T-helper 1 cell treated with Interleukin-12 subunit alpha and Interleukin-12 subunit beta and Interleukin-4 antibody, amounts not matched to agents 30 ng/mL and 1 ng/mL, for 36 hours (primary cell): ENCODE results near the gene PIN1. TPM values are rescaled to one million over a fixed set of nuclear protein-coding genes. Genes with fewer than 3 reads are reported as not detected.
"Not testable (repeated sequence)": the region's sequence is repeated elsewhere in the genome, so short reads cannot be mapped to it uniquely, and the experiment has no call there.

Source experiments
- intact Hi-C: fragments of 100-400 bp; cut with micrococcal nuclease; formaldehyde crosslinking; loops from one replicate; pipeline ENCODE4 v1.15.1; 2024
- total RNA-seq: library from RNA; stranded (reverse); gene quantifications from 2 replicates; pipeline ENCODE4 v1.2.3, GENCODE V29; 2022

Gene PIN1
- total RNA-seq, 1 donor from 2014 or later: 102 TPM

DNA sequence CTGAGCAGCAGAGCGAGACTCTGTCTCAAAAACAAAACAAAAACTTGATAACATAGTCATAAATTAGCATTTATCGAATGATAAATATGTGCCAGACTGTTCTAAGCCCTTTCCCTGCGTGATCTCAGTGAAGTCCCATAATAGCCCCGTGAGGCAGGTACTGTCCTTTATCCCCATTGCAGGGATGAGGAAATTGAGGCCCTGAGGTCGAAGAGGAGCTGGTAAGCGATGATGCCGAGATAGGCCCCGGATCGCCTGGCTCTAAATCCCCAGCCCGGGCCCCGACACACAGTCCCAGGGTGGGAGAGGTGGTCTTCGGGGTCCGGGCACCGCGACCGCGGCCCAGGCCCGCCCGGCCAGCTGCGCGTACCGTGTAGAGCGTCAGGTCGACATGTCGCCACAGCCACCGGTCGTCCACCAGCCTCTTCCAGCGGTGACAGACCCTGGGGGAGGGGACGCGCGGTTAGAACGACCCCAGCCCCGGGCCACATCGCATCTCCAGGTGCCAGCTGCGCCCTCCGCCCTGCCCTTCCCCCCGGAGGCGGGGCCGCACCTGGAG is 16.9 kb upstream of the PIN1 start:
- intact Hi-C loops: loop anchor here (2.0 to 5.0 kb wide), 2 partner anchors 143 to 514 kb away; partner anchors contain the start of genes RAVER1 and ZNF562

GRCh38 chr19:9818734-9819595 is 16.2 kb upstream of the PIN1 start, which contains the start of gene FBXL12:
TSS of gene FBXL12 (minus strand) at chr19:9819079. CDS start at chr19:9818813, 266 bp downstream.
- intact Hi-C loops: loop anchor here (1.0 to 5.0 kb wide), 16 partner anchors 8 to 987 kb away; partner anchors contain the start of genes MBD3L1, PIN1, RAVER1 and UBL5

- intact Hi-C loops: loop anchor here (1.0 to 5.0 kb wide), 16 partner anchors 8 to 987 kb away; partner anchors contain the start of genes MBD3L1, PIN1, RAVER1 and UBL5
Measured at GRCh38 chr19:9819596-9819909, 15.6 kb upstream of the PIN1 start.

GRCh38 chr19:9820034-9820433 is 15.1 kb upstream of the PIN1 start:
- intact Hi-C loops: not testable (repeated sequence)

GRCh38 chr19:9823816-9824215 is 11.3 kb upstream of the PIN1 start:
- intact Hi-C loops: no loop called here

DNA sequence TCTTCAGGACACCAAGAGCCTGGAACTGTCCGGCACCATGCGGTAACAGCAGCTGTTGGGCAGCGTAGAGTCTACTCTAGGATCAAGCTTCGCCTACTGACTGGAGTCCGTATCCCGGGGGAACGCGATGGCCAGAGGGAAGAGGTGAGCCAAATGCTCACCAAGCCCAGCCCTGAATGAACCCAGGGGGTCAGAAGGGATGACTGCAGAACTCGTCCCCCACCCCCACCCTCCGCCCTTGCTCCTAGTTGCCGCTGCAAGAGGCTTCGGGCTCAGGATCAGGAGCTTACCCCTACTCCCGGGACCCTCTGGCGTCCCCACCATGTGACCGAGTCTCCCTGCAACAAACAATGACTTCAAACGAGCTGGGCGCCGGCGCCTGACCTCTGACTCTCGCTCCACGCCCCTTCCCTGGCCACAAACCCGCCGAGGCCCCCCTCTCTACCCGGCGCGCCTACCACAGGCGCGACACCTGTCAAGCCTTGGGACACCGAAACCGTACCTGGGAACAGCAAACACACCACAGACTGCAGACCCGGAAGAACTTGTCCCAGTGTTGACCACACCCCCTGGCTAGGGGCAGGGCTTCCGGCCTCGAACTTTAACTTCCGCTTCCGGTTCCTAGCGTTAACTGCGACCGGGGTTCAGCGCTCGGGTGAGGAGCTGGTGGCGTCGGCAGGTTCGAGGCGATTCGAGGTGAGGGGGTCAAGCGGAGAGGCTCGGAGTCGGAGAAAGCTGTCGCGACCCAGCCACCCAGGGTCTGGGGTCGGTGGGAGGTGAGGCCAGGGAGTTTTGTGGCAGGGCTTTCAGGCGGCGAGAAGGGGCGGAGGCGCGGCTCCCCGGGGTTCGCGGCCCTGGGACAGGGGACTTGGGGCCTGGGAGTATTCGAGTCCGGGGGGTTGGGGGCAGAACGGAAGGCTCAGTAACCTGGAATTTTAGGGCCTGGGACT is 7.6 kb upstream of the PIN1 start, which contains the start of gene UBL5:
TSS of gene UBL5 (plus strand) at position 630 of the 950 bp plus-strand sequence. CDS start 420 bp downstream, outside the sequence.
- intact Hi-C loops: loop anchor here (1.0 kb wide), 4 partner anchors 8 to 506 kb away; partner anchors contain the start of genes FBXL12, PIN1, RAVER1 and ZNF846

- intact Hi-C loops: no loop called here
Measured at GRCh38 chr19:9828551-9829063, 6.5 kb upstream of the PIN1 start.

DNA sequence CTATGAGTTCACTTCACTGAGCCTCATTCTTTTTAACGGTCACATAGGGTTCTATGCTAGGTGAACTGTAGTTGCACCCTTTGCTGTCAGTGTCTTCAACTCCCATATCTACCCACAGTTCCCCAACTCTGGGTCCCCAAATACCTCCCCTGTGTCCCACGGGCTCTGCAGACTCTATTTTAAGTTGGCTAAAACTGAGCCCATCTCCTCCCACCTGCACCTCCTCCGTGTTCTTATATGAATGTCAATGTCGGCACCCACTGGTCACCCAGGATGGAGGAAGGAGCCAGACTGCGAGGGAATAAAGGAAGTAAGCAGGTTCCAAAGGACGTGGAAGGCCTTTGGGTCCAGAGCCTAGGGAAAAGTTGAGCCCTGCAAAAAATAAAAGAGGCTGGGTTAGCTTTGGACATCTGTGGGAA is 802 bp upstream of the PIN1 start:
- intact Hi-C loops: loop anchor here (1.0 to 10.0 kb wide), 4 partner anchors 24 to 526 kb away; partner anchors contain the start of genes ANGPTL6, PPAN and ZNF699

GRCh38 chr19:9835507-9835949 is 410 bp downstream of the PIN1 start:
- intact Hi-C loops: loop anchor here (1.0 to 10.0 kb wide), 10 partner anchors 8 to 1003 kb away; partner anchors contain the start of genes ANGPTL6, FBXL12, MBD3L1 and PPAN

GRCh38 chr19:9836021-9836420 is 903 bp downstream of the PIN1 start:
- intact Hi-C loops: loop anchor here (5.0 to 10.0 kb wide), 2 partner anchors 269 to 1004 kb away; partner anchors contain the start of genes ANGPTL6, MBD3L1, PPAN and ZNF558

DNA sequence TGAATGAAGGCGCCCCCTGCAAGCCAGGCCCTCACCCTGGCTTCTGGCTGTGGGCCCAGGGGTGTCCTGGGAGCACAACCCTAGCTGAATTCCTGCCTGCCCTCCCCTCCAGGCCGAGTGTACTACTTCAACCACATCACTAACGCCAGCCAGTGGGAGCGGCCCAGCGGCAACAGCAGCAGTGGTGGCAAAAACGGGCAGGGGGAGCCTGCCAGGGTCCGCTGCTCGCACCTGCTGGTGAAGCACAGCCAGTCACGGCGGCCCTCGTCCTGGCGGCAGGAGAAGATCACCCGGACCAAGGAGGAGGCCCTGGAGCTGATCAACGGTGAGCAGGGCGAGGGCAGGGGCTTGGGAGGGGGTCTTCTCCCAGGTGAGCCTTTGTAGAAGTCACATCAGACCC is 3.2 kb downstream of the PIN1 start:
- intact Hi-C loops: loop anchor here (5.0 to 10.0 kb wide), 2 partner anchors 266 to 1006 kb away; partner anchors contain the start of genes ANGPTL6, MBD3L1, PPAN and ZNF558

DNA sequence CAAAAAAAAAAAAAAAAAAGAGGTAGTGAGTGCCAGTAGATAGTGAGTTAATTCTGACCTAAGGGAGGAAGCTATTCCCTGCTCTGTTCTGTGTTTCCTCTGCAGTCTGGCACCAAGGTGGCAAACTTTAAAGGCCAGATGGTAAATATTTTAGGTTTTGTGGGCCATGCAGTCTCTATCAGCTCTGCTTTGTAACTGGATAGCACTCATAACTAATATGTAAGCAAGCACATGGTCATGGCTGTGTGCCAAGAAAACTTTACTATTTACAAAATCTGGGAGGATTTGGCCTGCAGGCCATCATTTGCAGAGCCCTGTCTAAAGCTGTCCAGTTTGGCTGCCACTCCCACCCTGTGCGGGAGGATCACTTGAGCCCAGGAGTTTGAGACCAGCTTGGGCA is 4.3 kb downstream of the PIN1 start:
- intact Hi-C loops: loop anchor here (5.0 to 10.0 kb wide), 2 partner anchors 265 to 1007 kb away; partner anchors contain the start of genes ANGPTL6, MBD3L1, PPAN and ZNF558

DNA sequence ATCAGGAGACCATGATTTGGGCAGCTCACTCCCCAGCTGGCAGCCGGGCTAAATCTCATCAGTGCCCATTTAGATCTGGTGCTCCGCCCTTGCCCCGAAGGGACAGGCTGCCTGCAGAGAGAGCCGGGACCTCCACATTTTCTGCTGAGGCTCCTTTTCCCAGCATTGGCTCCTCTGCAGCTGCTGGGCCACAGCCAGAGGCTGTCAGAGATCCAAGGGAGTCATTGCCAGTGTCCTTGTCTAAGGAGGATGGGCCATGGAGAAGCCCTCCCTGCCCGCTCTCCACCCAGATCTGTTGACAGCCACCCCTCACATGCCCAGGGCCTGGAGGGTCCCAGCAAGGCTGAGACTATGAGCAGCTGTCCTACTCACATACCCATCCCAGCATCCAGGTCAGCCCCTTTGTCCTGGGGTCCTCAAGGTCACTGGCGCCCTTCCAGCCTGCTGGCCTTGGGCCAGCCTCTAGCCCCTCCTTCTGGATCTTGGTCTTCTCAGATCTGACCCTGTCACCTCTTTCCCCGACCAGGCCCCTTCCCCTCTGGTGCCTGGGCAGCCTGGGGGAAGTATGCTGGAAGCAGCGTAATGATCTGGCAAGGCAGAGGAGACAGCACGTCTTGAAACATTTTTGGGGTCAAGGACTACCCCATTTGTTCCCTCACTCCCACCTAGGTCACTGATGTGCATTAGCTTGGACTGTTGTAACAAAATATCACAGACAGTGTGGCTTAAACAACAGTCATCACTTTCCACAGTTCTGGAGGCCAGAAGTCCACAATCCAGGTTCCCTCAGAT is 7.9 kb downstream of the PIN1 start:
- intact Hi-C loops: no loop called here

DNA sequence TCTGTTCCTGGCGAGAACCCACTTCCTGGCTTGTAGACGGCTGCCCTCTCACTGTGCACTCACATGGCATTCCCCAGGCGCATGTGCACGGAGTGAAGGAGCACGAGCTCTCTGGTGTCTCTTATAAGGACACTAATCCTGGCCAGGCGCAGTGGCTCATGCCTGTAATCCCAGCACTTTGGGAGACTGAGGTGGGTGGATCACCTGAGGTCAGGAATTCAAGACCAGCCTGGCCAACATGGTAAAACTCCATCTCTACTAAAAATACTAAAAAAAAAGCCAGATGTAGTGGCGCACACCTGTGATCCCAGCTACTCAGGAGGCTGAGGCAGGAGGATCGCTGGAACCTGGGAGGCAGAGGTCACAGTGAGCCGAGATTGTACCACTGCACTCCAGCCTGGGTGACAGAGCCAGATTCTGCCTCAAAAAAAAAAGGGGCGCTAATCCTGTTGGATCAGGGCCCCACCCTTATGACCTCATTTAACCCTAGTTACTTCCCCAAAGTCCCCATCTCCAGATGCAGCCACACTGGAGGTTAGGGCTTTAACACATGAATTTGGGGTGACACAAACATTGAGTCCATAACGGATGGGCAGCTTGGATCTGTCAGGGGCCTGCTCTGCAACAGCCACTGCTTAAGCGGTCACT is 8.6 kb downstream of the PIN1 start:
- intact Hi-C loops: not testable (repeated sequence)

GRCh38 chr19:9847087-9847671 is 12.1 kb downstream of the PIN1 start:
- intact Hi-C loops: no loop called here

GRCh38 chr19:9848060-9848459 is 12.9 kb downstream of the PIN1 start:
- intact Hi-C loops: loop anchor here (1.0 kb wide), 2 partner anchors 66 to 152 kb away; no protein-coding TSS in a partner anchor

DNA sequence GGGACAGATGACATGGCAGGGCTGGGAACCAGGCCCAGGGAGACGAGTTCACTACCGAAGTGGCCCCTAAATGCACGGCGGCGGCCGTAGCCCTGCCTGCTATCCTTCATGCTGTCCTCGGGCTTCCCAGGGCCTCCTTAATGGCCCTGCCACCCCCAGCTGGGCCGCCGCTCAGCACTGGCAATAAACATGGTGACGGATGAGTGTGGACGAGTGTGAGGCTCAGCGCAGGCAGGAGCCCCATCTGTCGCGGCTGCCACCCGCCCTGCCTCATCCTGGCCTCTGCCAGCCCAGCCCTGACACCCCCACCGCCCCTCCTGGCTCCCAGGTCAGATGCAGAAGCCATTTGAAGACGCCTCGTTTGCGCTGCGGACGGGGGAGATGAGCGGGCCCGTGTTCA is 13.6 kb downstream of the PIN1 start:
- intact Hi-C loops: loop anchor here (1.0 kb wide), 2 partner anchors 66 to 152 kb away; no protein-coding TSS in a partner anchor

GRCh38 chr19:9849791-9850190 is 14.7 kb downstream of the PIN1 start:
- intact Hi-C loops: loop anchor here (10.0 kb wide), 1 partner anchor 175 kb away; no protein-coding TSS in a partner anchor
